Activated CD8-positive, alpha-beta memory T cell treated with anti-CD3 and anti-CD28 coated beads, Interleukin-2, amount 50 U/mL, for 1 hour (primary cell): ENCODE results near the gene PPP4R1.

ENCODE experiments used
- DNase-seq: peaks from one replicate; pipeline ENCODE4 v3.0.0-alpha.2; 2020; ENCODE audit errors: extremely low read depth

The PPP4R1 gene

GRCh38 chr18:9546468-9546867, 67.9 kb downstream of the PPP4R1 start:
- no peak for DNase-seq

GRCh38 chr18:9545029-9545428, 69.3 kb downstream of the PPP4R1 start:
- DNase-seq = no peak

GRCh38 chr18:9542924-9543323, 71.4 kb downstream of the PPP4R1 start:
- no peak for DNase-seq

- no peak for DNase-seq
Observed at GRCh38 chr18:9539938-9540337, 74.4 kb downstream of the PPP4R1 start.

GRCh38 chr18:9539283-9539682, 75.1 kb downstream of the PPP4R1 start:
- DNase-seq = no peak

GRCh38 chr18:9537677-9538076, 76.7 kb downstream of the PPP4R1 start:
- DNase-seq = no peak

GRCh38 chr18:9536354-9537152, 77.8 kb downstream of the PPP4R1 start:
- no peak for DNase-seq

GRCh38 chr18:9535430-9535991, 78.8 kb downstream of the PPP4R1 start:
- DNase-seq = no peak

- DNase-seq = no peak
Observed at GRCh38 chr18:9534844-9535243, 79.5 kb downstream of the PPP4R1 start.

- no peak for DNase-seq
Observed at GRCh38 chr18:9531791-9532410, 82.5 kb downstream of the PPP4R1 start.

GRCh38 chr18:9530226-9531009, 83.9 kb downstream of the PPP4R1 start:
- no peak for DNase-seq

GRCh38 chr18:9526458-9526857, 87.9 kb downstream of the PPP4R1 start:
- DNase-seq = no peak

- DNase-seq = no peak
Observed at GRCh38 chr18:9522952-9523351, 91.4 kb downstream of the PPP4R1 start.

- no peak for DNase-seq
Observed at GRCh38 chr18:9521770-9522169, 92.6 kb downstream of the PPP4R1 start.

GRCh38 chr18:9520666-9521065, 93.7 kb downstream of the PPP4R1 start:
- no peak for DNase-seq

GRCh38 chr18:9519399-9519798, 95.0 kb downstream of the PPP4R1 start:
- DNase-seq = no peak

- DNase-seq = no peak
Observed at GRCh38 chr18:9517869-9518268, 96.5 kb downstream of the PPP4R1 start.

- no peak for DNase-seq
Observed at GRCh38 chr18:9516437-9517064, 97.8 kb downstream of the PPP4R1 start.

GRCh38 chr18:9513971-9514512, 100.3 kb downstream of the PPP4R1 start:
- DNase-seq = no peak

- DNase-seq = no peak
Observed at GRCh38 chr18:9508446-9509025, 105.8 kb downstream of the PPP4R1 start.

- no peak for DNase-seq
Observed at GRCh38 chr18:9507565-9508088, 106.7 kb downstream of the PPP4R1 start.
